Upper lobe of right lung (tissue), 1 donor: ENCODE results near the gene CFAP99. TPM values are rescaled to one million over a fixed set of nuclear protein-coding genes. Genes with fewer than 3 reads are reported as not detected.

ENCODE experiments used
- ATAC-seq: fragments of 200-7000 bp; cut with Tn5 transposase; one replicate; pipeline ENCODE4 v1.9.1; 2020; ENCODE audit warnings: mild to moderate bottlenecking, moderate library complexity
- DNase-seq: peaks from one replicate; pipeline ENCODE4 v3.0.0-alpha.2; 2020
- H3K27ac ChIP-seq: fragments of 200-600 bp; one replicate; pipeline ENCODE4 v1.8.0; 2022
- H3K27me3 ChIP-seq: fragments of 200-600 bp; one replicate; pipeline ENCODE4 v1.8.0; 2022; ENCODE audit warnings: mild to moderate bottlenecking
- H3K36me3 ChIP-seq: fragments of 200-600 bp; one replicate; pipeline ENCODE4 v1.8.0; 2022
- H3K4me1 ChIP-seq: fragments of 200-600 bp; one replicate; pipeline ENCODE4 v1.8.0; 2022
- H3K4me3 ChIP-seq: fragments of 200-600 bp; one replicate; pipeline ENCODE4 v1.8.0; 2022; ENCODE audit warnings: mild to moderate bottlenecking
- H3K9me3 ChIP-seq: fragments of 200-600 bp; one replicate; pipeline ENCODE4 v1.8.0; 2022
- intact Hi-C: fragments of 100-400 bp; cut with DNase I; formaldehyde crosslinking; loops from one replicate; pipeline ENCODE4 v1.11.0; 2022
- long read RNA-seq: library from polyadenylated mRNA; unstranded; transcript quantifications from one replicate; pipeline ENCODE4 v2.0.0, GENCODE V29; 2021
- total RNA-seq: library from RNA; stranded (reverse); fragmentation: NEBNext Ultra II Directional; extraction: Animal tissue kit (Norgen Biotek cat#: 25700); gene quantifications from one replicate; pipeline ENCODE4 v1.2.1, GENCODE V29; 2021
- TF ChIP-seq, protein P1 (sequence below): fragments of 200-600 bp; IDR thresholded peaks from one replicate; pipeline ENCODE4 v1.8.0; 2022; ENCODE audit warnings: antibody characterized with exemption
- donor health status: DM: no; HTN: yes; CAD: no; lungs with severe emphysema.

The CFAP99 gene
- total RNA-seq = not detected
- long read RNA-seq, partial matches to known transcripts = 1 of 1 reads
- long read RNA-seq, other reads (novel, unspliced or antisense) = 0 of 1 reads

GRCh38 chr4:2418650-2419571, at the start of gene CFAP99:
TSS of gene CFAP99 (plus strand) at chr4:2418955.
- intact Hi-C loops = no loop called here
- peak within 1 kb of the TSS; percentile 75 for H3K27ac ChIP-seq
- H3K36me3 ChIP-seq = no peaks in the 10 kb centered on the region
- DNase-seq (peak; percentile 100), ATAC-seq (peak; percentile 97)
- H3K27me3 ChIP-seq = peaks cover 19% of the 10 kb centered on the region
- TF ChIP-seq, protein P1, sequence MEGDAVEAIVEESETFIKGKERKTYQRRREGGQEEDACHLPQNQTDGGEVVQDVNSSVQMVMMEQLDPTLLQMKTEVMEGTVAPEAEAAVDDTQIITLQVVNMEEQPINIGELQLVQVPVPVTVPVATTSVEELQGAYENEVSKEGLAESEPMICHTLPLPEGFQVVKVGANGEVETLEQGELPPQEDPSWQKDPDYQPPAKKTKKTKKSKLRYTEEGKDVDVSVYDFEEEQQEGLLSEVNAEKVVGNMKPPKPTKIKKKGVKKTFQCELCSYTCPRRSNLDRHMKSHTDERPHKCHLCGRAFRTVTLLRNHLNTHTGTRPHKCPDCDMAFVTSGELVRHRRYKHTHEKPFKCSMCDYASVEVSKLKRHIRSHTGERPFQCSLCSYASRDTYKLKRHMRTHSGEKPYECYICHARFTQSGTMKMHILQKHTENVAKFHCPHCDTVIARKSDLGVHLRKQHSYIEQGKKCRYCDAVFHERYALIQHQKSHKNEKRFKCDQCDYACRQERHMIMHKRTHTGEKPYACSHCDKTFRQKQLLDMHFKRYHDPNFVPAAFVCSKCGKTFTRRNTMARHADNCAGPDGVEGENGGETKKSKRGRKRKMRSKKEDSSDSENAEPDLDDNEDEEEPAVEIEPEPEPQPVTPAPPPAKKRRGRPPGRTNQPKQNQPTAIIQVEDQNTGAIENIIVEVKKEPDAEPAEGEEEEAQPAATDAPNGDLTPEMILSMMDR = no peak
- H3K9me3 ChIP-seq = no peaks in the 10 kb centered on the region
- H3K4me3 ChIP-seq = peak within 1 kb of the TSS; percentile 61
- peaks cover 11% of the 10 kb centered on the region for H3K4me1 ChIP-seq

GRCh38 chr4:2370597-2371320, 48.0 kb upstream of the CFAP99 start:
- no peak overlapping the region for H3K27ac ChIP-seq
- no peak overlapping the region for H3K4me3 ChIP-seq
- no peaks in the 10 kb centered on the region for H3K4me1 ChIP-seq
- intact Hi-C loops = no loop called here
- H3K27me3 ChIP-seq = no peaks in the 10 kb centered on the region
- peak; percentile 45 for DNase-seq
- ATAC-seq = no peak
- H3K36me3 ChIP-seq = no peaks in the 10 kb centered on the region
- TF ChIP-seq, protein P1 = no peak
- H3K9me3 ChIP-seq = no peaks in the 10 kb centered on the region

GRCh38 chr4:2371765-2372487, 46.8 kb upstream of the CFAP99 start:
- TF ChIP-seq, protein P1 = no peak
- Histone ChIP-seq H3K27ac (no peak overlapping the region), H3K4me3 (no peak overlapping the region), H3K27me3 (no peaks in the 10 kb centered on the region), H3K36me3 (no peaks in the 10 kb centered on the region), H3K9me3 (no peaks in the 10 kb centered on the region), H3K4me1 (no peaks in the 10 kb centered on the region)
- ATAC-seq (no peak), DNase-seq (no peak)
- intact Hi-C loops = no loop called here

- no peaks in the 10 kb centered on the region for H3K27me3 ChIP-seq
- ATAC-seq (no peak), DNase-seq (no peak)
- no peaks in the 10 kb centered on the region for H3K9me3 ChIP-seq
- TF ChIP-seq, protein P1 = no peak
- H3K4me3 ChIP-seq = no peak overlapping the region
- intact Hi-C loops = no loop called here
- H3K36me3 ChIP-seq = no peaks in the 10 kb centered on the region
- H3K4me1 ChIP-seq = no peaks in the 10 kb centered on the region
- no peak overlapping the region for H3K27ac ChIP-seq
Measured at GRCh38 chr4:2372488-2373030, 46.2 kb upstream of the CFAP99 start.

DNA sequence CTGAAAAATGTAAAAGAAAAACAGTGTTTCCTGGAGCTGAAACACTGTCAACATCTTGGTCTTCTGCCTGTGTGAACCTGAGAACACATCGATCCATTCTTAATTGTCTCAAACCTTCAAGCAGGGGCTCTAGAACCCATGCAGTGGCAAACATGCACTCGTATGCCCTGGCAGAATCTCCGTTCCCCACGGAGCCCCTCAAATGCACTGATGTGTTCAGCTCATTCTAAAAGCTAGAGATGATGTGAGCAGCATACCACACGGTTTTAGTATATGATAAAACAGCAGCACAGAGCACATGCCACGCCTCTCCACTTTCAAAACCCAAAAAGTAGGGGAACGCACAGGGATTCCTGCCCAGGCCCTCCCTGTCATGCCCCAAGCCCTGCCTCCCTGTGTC, 45.2 kb upstream of the CFAP99 start:
- TF ChIP-seq, protein P1 = no peak
- Histone ChIP-seq H3K4me3 (no peak overlapping the region), H3K27ac (no peak overlapping the region), H3K36me3 (no peaks in the 10 kb centered on the region), H3K27me3 (no peaks in the 10 kb centered on the region), H3K9me3 (no peaks in the 10 kb centered on the region), H3K4me1 (no peaks in the 10 kb centered on the region)
- ATAC-seq (no peak), DNase-seq (no peak)
- intact Hi-C loops = no loop called here
